ENCODE data around the gene ZNF385A.
A peak's percentile ranks its signal among the peaks of the same experiment; 100 is the strongest.

Gene ZNF385A, protein sequence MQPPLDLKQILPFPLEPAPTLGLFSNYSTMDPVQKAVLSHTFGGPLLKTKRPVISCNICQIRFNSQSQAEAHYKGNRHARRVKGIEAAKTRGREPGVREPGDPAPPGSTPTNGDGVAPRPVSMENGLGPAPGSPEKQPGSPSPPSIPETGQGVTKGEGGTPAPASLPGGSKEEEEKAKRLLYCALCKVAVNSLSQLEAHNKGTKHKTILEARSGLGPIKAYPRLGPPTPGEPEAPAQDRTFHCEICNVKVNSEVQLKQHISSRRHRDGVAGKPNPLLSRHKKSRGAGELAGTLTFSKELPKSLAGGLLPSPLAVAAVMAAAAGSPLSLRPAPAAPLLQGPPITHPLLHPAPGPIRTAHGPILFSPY

DNA sequence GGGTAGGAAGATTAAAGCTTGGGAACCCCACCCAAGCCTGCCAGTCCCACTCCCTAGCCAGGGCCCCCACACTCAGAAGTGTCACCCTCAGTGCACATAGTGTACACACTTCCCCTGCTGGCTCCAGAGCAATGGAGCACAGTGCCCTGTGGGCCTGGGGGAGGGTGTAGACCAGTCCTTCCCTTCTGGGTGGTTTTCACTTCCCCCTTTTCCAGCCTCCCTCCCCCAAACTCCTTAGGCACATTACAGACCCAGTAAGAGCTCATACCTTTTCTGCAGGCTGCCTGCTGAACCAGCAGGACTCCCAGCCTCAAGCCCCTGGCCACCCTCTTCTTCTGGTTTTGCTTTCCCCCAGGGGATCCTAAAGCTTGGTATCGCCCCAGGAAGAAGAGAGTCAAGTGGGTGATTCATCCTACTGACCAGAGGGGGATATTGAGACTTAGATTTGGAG, at the start of gene ZNF385A:
TSS of gene ZNF385A (minus strand) at position 143 of the 451 bp plus-strand sequence. CDS start 219 bp downstream, outside the sequence.
- DNase-seq (ENCODE audit: low read depth) = no peak
- no peak within 1 kb of the TSS for H3K4me3 ChIP-seq (ENCODE audit: low read length)
- no peak for TF ChIP-seq CTCF (IDR thresholded peaks at IDR 0.05; ENCODE audit: insufficient read depth, low read depth, low read length, missing control alignments)

GRCh38 chr12:54432815-54433164, 48.3 kb upstream of the ZNF385A start:
- H3K4me3 ChIP-seq (ENCODE audit: low read length) = no peak overlapping the region
- TF ChIP-seq CTCF (IDR thresholded peaks at IDR 0.05; ENCODE audit: insufficient read depth, low read depth, low read length, missing control alignments) = no peak
- no peak for DNase-seq (ENCODE audit: low read depth)

DNA sequence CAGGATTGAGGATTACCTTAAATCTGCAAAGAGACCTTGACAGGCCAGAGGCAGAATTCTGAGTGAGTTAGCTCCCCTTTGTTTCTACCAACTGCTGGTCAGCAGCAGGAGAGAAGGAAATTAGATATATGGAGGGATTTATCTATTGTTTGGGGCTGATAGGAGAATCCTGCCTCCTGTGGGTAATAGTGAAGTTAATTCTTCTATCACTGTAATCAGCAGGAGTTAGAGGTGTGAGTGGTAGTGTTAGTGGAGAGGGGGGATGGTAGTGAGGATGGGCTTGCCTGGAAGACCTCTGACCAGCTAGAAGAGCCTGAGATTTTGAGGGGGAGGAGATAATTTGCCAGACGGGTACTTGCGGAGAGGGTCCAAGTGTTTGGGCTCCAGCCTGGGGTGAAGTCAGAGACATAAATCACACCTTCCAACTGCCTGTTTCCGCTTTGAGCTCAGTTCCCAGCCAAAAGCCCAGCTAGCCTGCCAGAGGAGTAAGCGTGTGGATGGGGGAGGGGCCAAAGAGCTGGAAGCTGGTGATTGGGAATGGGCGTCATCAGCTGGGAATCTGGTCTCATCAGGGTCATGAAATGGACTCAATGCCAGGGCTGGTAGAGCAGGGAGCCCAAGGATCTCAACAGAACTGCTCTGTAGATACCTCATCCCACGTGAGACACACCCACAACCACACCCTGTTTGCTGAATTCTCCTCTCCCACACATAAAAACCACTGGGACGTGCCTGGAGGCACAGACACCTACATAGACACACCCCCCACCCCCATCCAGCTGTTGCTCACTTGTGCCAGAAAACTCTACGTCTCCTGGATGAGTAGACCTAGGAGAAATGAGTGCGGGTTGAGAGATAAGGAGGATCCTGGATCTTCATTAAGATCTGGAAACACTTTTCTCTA, 47.6 kb upstream of the ZNF385A start:
- no peak overlapping the region for H3K4me3 ChIP-seq (ENCODE audit: low read length)
- peak; percentile 98 for DNase-seq (ENCODE audit: low read depth)
- no peak for TF ChIP-seq CTCF (IDR thresholded peaks at IDR 0.05; ENCODE audit: insufficient read depth, low read depth, low read length, missing control alignments)

GRCh38 chr12:54430471-54431069, 46.0 kb upstream of the ZNF385A start:
- no peak for DNase-seq (ENCODE audit: low read depth)
- TF ChIP-seq CTCF (IDR thresholded peaks at IDR 0.05; ENCODE audit: insufficient read depth, low read depth, low read length, missing control alignments) = no peak
- no peak overlapping the region for H3K4me3 ChIP-seq (ENCODE audit: low read length)

DNA sequence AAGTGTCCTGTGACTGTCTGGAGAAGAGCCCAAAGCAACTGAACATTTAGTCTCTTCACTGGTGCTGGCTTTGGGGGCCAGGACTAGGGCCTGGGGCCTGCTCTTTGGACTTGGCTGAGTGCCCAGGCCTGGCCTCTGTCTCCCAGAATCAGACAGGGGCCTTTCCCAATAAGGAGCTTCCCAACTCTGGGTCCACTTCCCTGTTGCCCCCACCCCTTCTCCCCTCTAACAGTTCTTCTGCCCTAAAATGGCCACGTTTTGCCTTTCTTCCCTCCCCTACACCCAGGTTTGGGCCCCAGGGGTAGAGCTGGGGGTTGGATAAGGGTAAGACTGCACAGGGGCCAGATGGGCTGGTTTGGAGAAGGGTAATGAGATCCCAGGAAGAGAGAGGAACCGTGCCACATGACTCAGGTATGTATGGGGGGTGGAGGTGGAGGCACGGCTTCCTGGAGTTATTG, 44.5 kb upstream of the ZNF385A start:
- H3K4me3 ChIP-seq (ENCODE audit: low read length) = no peak overlapping the region
- peak; percentile 55 for DNase-seq (ENCODE audit: low read depth)
- no peak for TF ChIP-seq CTCF (IDR thresholded peaks at IDR 0.05; ENCODE audit: insufficient read depth, low read depth, low read length, missing control alignments)

- no peak for TF ChIP-seq CTCF (IDR thresholded peaks at IDR 0.05; ENCODE audit: insufficient read depth, low read depth, low read length, missing control alignments)
- DNase-seq (ENCODE audit: low read depth) = peak; percentile 51
- H3K4me3 ChIP-seq (ENCODE audit: low read length) = no peak overlapping the region
Observed at GRCh38 chr12:54428050-54429013, 43.8 kb upstream of the ZNF385A start.

Measured in epithelial cell of esophagus (primary cell).